K562 (cell line): Measurements from ENCODE around the gene AP1G1. TPM values are rescaled to one million over a fixed set of nuclear protein-coding genes. Genes with fewer than 3 reads are reported as not detected.
A peak's percentile ranks its signal among the peaks of the same experiment; 100 is the strongest.

Experiments
- ETS2 ChIP-seq: IDR thresholded peaks from 2 replicates; pipeline ENCODE4 v1.6.1; 2016; ENCODE audit warnings: borderline replicate concordance, missing genetic modification characterization, mild to moderate bottlenecking, moderate library complexity, missing compliant biosample characterization; ENCODE audit not compliant: poor library complexity, severe bottlenecking
- GTF2B ChIP-seq: IDR thresholded peaks from 2 replicates; pipeline ENCODE4 v1.6.1; 2011; ENCODE audit not compliant: insufficient read length; ENCODE audit errors: extremely low read depth
- HNRNPL ChIP-seq: fragments of 200-400 bp; formaldehyde crosslinking; IDR thresholded peaks from 2 replicates; pipeline ENCODE4 v1.6.1; 2017; ENCODE audit warnings: low read depth, mild to moderate bottlenecking, low read length
- ILK ChIP-seq: fragments of 450-650 bp; IDR thresholded peaks from 2 replicates; pipeline ENCODE4 v1.6.1; 2016; ENCODE audit warnings: missing genetic modification characterization, low read depth, mild to moderate bottlenecking, missing compliant biosample characterization, moderate library complexity, borderline replicate concordance
- KDM2B ChIP-seq: fragments of 250-450 bp; sonication (Bioruptor Pico); IDR thresholded peaks from 2 replicates; pipeline ENCODE4 v1.8.0; 2021; ENCODE audit warnings: mild to moderate bottlenecking, moderate library complexity
- MAFF ChIP-seq: IDR thresholded peaks from 2 replicates; pipeline ENCODE4 v1.6.1; 2012; ENCODE audit warnings: low read length, improper control_type of control experiment
- MCM2 ChIP-seq: fragments of 450-650 bp; IDR thresholded peaks from 2 replicates; pipeline ENCODE4 v1.6.1; 2017; ENCODE audit warnings: low read depth, mild to moderate bottlenecking
- NR2C2 ChIP-seq, 2 experiments: fragments of 200-800 bp in 1 of 2; sonication (Bioruptor generic) in 1 of 2; sonication (generic) in 1 of 2; formaldehyde crosslinking in 1 of 2; IDR thresholded peaks; 2 replicates each; pipeline versions ENCODE4 v1.6.1 to v1.8.0; 2016 to 2022; ENCODE audit warnings: mild to moderate bottlenecking in 1 of 2, missing compliant biosample characterization in 1 of 2, missing genetic modification characterization in 1 of 2, missing genetic modification reagents in 1 of 2
- POLR2A ChIP-seq: fragments of 450-650 bp; conservative IDR thresholded peaks from 2 replicates; pipeline ENCODE4 v1.6.1; 2016
- POLR3A ChIP-seq: IDR thresholded peaks from 2 replicates; pipeline ENCODE4 v1.6.1; 2011; ENCODE audit warnings: borderline replicate concordance, mild to moderate bottlenecking, moderate library complexity; ENCODE audit not compliant: insufficient read length, insufficient read depth; ENCODE audit errors: extremely low read depth
- SAFB ChIP-seq: fragments of 200-400 bp; formaldehyde crosslinking; IDR thresholded peaks from 2 replicates; pipeline ENCODE4 v1.6.1; 2017; ENCODE audit warnings: low read depth, low read length, borderline replicate concordance
- SMAD1 ChIP-seq: fragments of 150-350 bp; IDR thresholded peaks from 2 replicates; pipeline ENCODE4 v1.6.1; 2014; ENCODE audit warnings: low read length, low read depth; ENCODE audit not compliant: partially characterized antibody
- SMARCC2 ChIP-seq: fragments of 450-650 bp; IDR thresholded peaks from 2 replicates; pipeline ENCODE4 v1.6.1; 2017; ENCODE audit warnings: antibody characterized with exemption, moderate library complexity, mild to moderate bottlenecking, low read depth
- SNIP1 ChIP-seq: fragments of 450-650 bp; IDR thresholded peaks from 2 replicates; pipeline ENCODE4 v1.7.1; 2017; ENCODE audit warnings: low read depth, mild to moderate bottlenecking
- SREBF1 ChIP-seq: fragments of 150-350 bp; IDR thresholded peaks from 2 replicates; pipeline ENCODE4 v1.6.1; 2014; ENCODE audit warnings: antibody characterized with exemption, low read depth, low read length, borderline replicate concordance
- THRAP3 ChIP-seq: fragments of 450-650 bp; IDR thresholded peaks from 2 replicates; pipeline ENCODE4 v1.6.1; 2016; ENCODE audit warnings: mild to moderate bottlenecking, inconsistent platforms, borderline replicate concordance
- U2AF2 ChIP-seq: fragments of 200-400 bp; formaldehyde crosslinking; optimal IDR thresholded peaks from 2 replicates; pipeline ENCODE3; 2017; ENCODE audit warnings: low read depth, mild to moderate bottlenecking, low read length
- ZBTB43 ChIP-seq: sonication (generic); formaldehyde crosslinking; IDR thresholded peaks from 2 replicates; pipeline ENCODE4 v1.8.0; 2023; ENCODE audit warnings: mild to moderate bottlenecking, missing genetic modification reagents
- ZNF232 ChIP-seq: sonication (generic); formaldehyde crosslinking; IDR thresholded peaks from 2 replicates; pipeline ENCODE4 v1.8.0; 2022; ENCODE audit warnings: mild to moderate bottlenecking, missing genetic modification reagents
- ZNF280B ChIP-seq: fragments of 250-450 bp; sonication (Bioruptor Pico); IDR thresholded peaks from 2 replicates; pipeline ENCODE4 v1.5.1; 2021; ENCODE audit warnings: mild to moderate bottlenecking
- ZNF324 ChIP-seq: fragments of 250-450 bp; sonication (Bioruptor Pico); IDR thresholded peaks from 2 replicates; pipeline ENCODE4 v1.4.0; 2020; ENCODE audit warnings: mild to moderate bottlenecking
- ZNF347 ChIP-seq: fragments of 450-650 bp; formaldehyde crosslinking; IDR thresholded peaks from 2 replicates; pipeline ENCODE4 v1.4.0; 2020; ENCODE audit warnings: low read depth, mild to moderate bottlenecking, moderate library complexity
- ZNF41 ChIP-seq: fragments of 250-450 bp; sonication (Bioruptor Pico); conservative IDR thresholded peaks from 2 replicates; pipeline ENCODE4 v1.4.0; 2020; ENCODE audit warnings: mild to moderate bottlenecking
- ZNF696 ChIP-seq: fragments of 250-450 bp; sonication (Bioruptor Pico); conservative IDR thresholded peaks from 2 replicates; pipeline ENCODE4 v1.4.0; 2020; ENCODE audit warnings: mild to moderate bottlenecking, moderate library complexity
- ZNF707 ChIP-seq: fragments of 250-450 bp; sonication (Bioruptor Pico); conservative IDR thresholded peaks from 2 replicates; pipeline ENCODE4 v1.8.0; 2022; ENCODE audit warnings: inconsistent platforms, mild to moderate bottlenecking, moderate library complexity
- ZNF780A ChIP-seq: fragments of 250-450 bp; sonication (Bioruptor Pico); IDR thresholded peaks from 2 replicates; pipeline ENCODE4 v1.5.0; 2021; ENCODE audit warnings: mild to moderate bottlenecking
- polyA plus RNA-seq, 8 experiments: library from polyadenylated mRNA; depleted of rRNA in 4 of 8; stranded (reverse) in 5 of 8; unstranded in 3 of 8; fragments of >200 nt; fragmentation: Nextera tagmentation in 2 of 8; fragmentation: Illumina TruSeq in 1 of 8; extraction: Ambion mirVana in 2 of 8; extraction: Trizol in 1 of 8; gene quantifications; 2 replicates each; pipeline versions ENCODE4 v1.2.1 to v1.2.3, GENCODE V29; 2011 to 2014; ENCODE audit warnings: inconsistent platforms in 1 of 8, missing spikeins in 1 of 8
- total RNA-seq, 7 experiments: library from RNA; depleted of rRNA in 6 of 7; stranded (reverse); fragments of >200 nt in 6 of 7; fragmentation: Illumina TruSeq in 2 of 7; extraction: Trizol in 2 of 7; gene quantifications; 2 replicates each; pipeline versions ENCODE4 v1.2.1 to v1.2.3, GENCODE V29; 2011 to 2021; ENCODE audit warnings: low replicate concordance in 1 of 7

AP1G1 gene
- total and polyA plus RNA-seq, 9 of the 15 experiments (the other 6 are each of a cell fraction or from before 2014, with no cell fraction given), result 7.0 to 59.2 (median 42.0) TPM

- peak; percentile 83 for TF ChIP-seq POLR2A
- no peak for TF ChIP-seq HNRNPL
- TF ChIP-seq ZNF696 (CRISPR knock-in tag), result no peak
- TF ChIP-seq SREBF1, result no peak
- TF ChIP-seq ZNF347 (CRISPR knock-in tag), result no peak
- no peak for TF ChIP-seq SAFB
- TF ChIP-seq SMARCC2, result no peak
- no peak for TF ChIP-seq ZNF780A (CRISPR knock-in tag)
- TF ChIP-seq ILK (tag), result no peak
- no peak for TF ChIP-seq ZNF41
- TF ChIP-seq MAFF, result no peak
- TF ChIP-seq ZBTB43, result no peak
- TF ChIP-seq ZNF280B (CRISPR knock-in tag), result no peak
- TF ChIP-seq ZNF707 (CRISPR knock-in tag), result no peak
- no peak for TF ChIP-seq THRAP3
- TF ChIP-seq ETS2 (tag), result no peak
- TF ChIP-seq U2AF2, result no peak
- TF ChIP-seq ZNF232, result no peak
- TF ChIP-seq ZNF324 (CRISPR knock-in tag), result no peak
- no peak for TF ChIP-seq KDM2B
- TF ChIP-seq GTF2B, result no peak
- no peak for TF ChIP-seq SNIP1
- peak; percentile 52 for TF ChIP-seq SMAD1
- TF ChIP-seq MCM2, result no peak
- TF ChIP-seq NR2C2 (CRISPR knock-in tag; IDR thresholded peaks at IDR 0.05), result no peak
- peak; percentile 61; the same call in 1 of the 2 replicates for TF ChIP-seq NR2C2 (tag; IDR thresholded peaks at IDR 0.05)
- TF ChIP-seq POLR3A, result no peak
Measured at GRCh38 chr16:71808593-71809459, at the start of gene AP1G1 (continued).
